H9 (cell line): ENCODE results near the gene ZNF124. TPM values are rescaled to one million over a fixed set of nuclear protein-coding genes. Genes with fewer than 3 reads are reported as not detected.

ENCODE experiments used
- DNase-seq: peaks from one replicate; pipeline ENCODE4 v3.0.0-alpha.2; 2017
- H2AFZ ChIP-seq: one replicate; pipeline ENCODE4 v1.6.1; 2013; ENCODE audit warnings: mild to moderate bottlenecking, low read length, control low read depth, moderate library complexity
- H2AK5ac ChIP-seq: 2 replicates; pipeline ENCODE4 v1.6.1; 2013; ENCODE audit warnings: low read length, control low read depth, mixed read lengths; ENCODE audit not compliant: insufficient read length
- H2BK120ac ChIP-seq: one replicate; pipeline ENCODE4 v1.6.1; 2013; ENCODE audit warnings: low read depth, mild to moderate bottlenecking, low read length, control low read depth, inconsistent platforms; ENCODE audit not compliant: poor library complexity, severe bottlenecking
- H2BK12ac ChIP-seq: 2 replicates; pipeline ENCODE4 v1.6.1; 2013; ENCODE audit warnings: low read length, control low read depth, mixed read lengths, low read depth; ENCODE audit not compliant: insufficient read length
- H2BK15ac ChIP-seq: 2 replicates; pipeline ENCODE4 v1.6.1; 2013; ENCODE audit warnings: low read depth, low read length, control low read depth
- H2BK20ac ChIP-seq: one replicate; pipeline ENCODE4 v1.6.1; 2013; ENCODE audit warnings: low read depth, mild to moderate bottlenecking, low read length, control low read depth, inconsistent platforms; ENCODE audit not compliant: poor library complexity, severe bottlenecking
- H2BK5ac ChIP-seq: 2 replicates; pipeline ENCODE4 v1.6.1; 2013; ENCODE audit warnings: low read length, control low read depth, mixed read lengths; ENCODE audit not compliant: insufficient read length
- H3K14ac ChIP-seq: 2 replicates; pipeline ENCODE4 v1.6.1; 2013; ENCODE audit warnings: low read length, control low read depth; ENCODE audit not compliant: insufficient read depth
- H3K18ac ChIP-seq: 2 replicates; pipeline ENCODE4 v1.6.1; 2013; ENCODE audit warnings: low read depth, mild to moderate bottlenecking, mixed read lengths, low read length, control low read depth; ENCODE audit not compliant: insufficient read length
- H3K23ac ChIP-seq: 2 replicates; pipeline ENCODE4 v1.6.1; 2013; ENCODE audit warnings: low read length, control low read depth, mixed read lengths, low read depth; ENCODE audit not compliant: insufficient read length
- H3K23me2 ChIP-seq: 2 replicates; pipeline ENCODE4 v1.6.1; 2013; ENCODE audit warnings: low read depth, mild to moderate bottlenecking, mixed read lengths, low read length, control low read depth; ENCODE audit not compliant: insufficient read length, poor library complexity, severe bottlenecking
- H3K27ac ChIP-seq: 2 replicates; pipeline ENCODE4 v1.5.1; 2013; ENCODE audit warnings: low read length, control low read depth, mixed read lengths, low read depth; ENCODE audit not compliant: insufficient read length
- H3K27me3 ChIP-seq: 2 replicates; pipeline ENCODE4 v1.6.1; 2013; ENCODE audit warnings: low read length, control low read depth, inconsistent platforms; ENCODE audit not compliant: insufficient read depth
- H3K4ac ChIP-seq: 2 replicates; pipeline ENCODE4 v1.6.1; 2013; ENCODE audit warnings: low read depth, mild to moderate bottlenecking, control low read depth, inconsistent platforms, low read length, moderate library complexity
- H3K4me1 ChIP-seq: 2 replicates; pipeline ENCODE4 v1.6.1; 2013; ENCODE audit warnings: low read length, control low read depth, inconsistent platforms; ENCODE audit not compliant: insufficient read depth
- H3K4me2 ChIP-seq: 2 replicates; pipeline ENCODE4 v1.6.1; 2013; ENCODE audit warnings: low read length, control low read depth, mixed read lengths; ENCODE audit not compliant: insufficient read length, insufficient read depth
- H3K56ac ChIP-seq: 2 replicates; pipeline ENCODE4 v1.6.1; 2013; ENCODE audit warnings: low read depth, mild to moderate bottlenecking, mixed read lengths, low read length, control low read depth; ENCODE audit not compliant: insufficient read length
- H3K79me1 ChIP-seq: 2 replicates; pipeline ENCODE4 v1.6.1; 2013; ENCODE audit warnings: low read depth, mild to moderate bottlenecking, moderate library complexity, low read length, control low read depth, inconsistent platforms; ENCODE audit not compliant: insufficient read depth, poor library complexity, severe bottlenecking
- H3K79me2 ChIP-seq: 2 replicates; pipeline ENCODE4 v1.6.1; 2013; ENCODE audit warnings: low read length, control low read depth, inconsistent platforms; ENCODE audit not compliant: insufficient read depth
- H3K9ac ChIP-seq: 2 replicates; pipeline ENCODE4 v1.6.1; 2013; ENCODE audit warnings: low read length, control low read depth, mixed read lengths; ENCODE audit not compliant: insufficient read length; ENCODE audit errors: extremely low read depth
- H3K9me3 ChIP-seq: one replicate; pipeline ENCODE4 v1.6.1; 2013; ENCODE audit warnings: low read depth, low read length, inconsistent platforms; ENCODE audit not compliant: control insufficient read depth
- H3T11ph ChIP-seq: one replicate; pipeline ENCODE4 v1.6.1; 2013; ENCODE audit warnings: mild to moderate bottlenecking, low read length, control low read depth, inconsistent platforms
- H4K20me1 ChIP-seq: one replicate; pipeline ENCODE4 v1.6.1; 2013; ENCODE audit not compliant: control insufficient read depth, insufficient read length, insufficient read depth
- H4K5ac ChIP-seq: 2 replicates; pipeline ENCODE4 v1.6.1; 2013; ENCODE audit warnings: low read depth, mild to moderate bottlenecking, mixed read lengths, low read length, control low read depth; ENCODE audit not compliant: insufficient read length
- H4K8ac ChIP-seq: replicated peaks from 2 replicates; pipeline ENCODE4 v1.6.1; 2013; ENCODE audit warnings: low read length, control low read depth, mixed read lengths, low read depth; ENCODE audit not compliant: insufficient read length
- H4K91ac ChIP-seq: 2 replicates; pipeline ENCODE4 v1.6.1; 2013; ENCODE audit warnings: low read depth, mild to moderate bottlenecking, moderate library complexity, mixed read lengths, low read length, control low read depth; ENCODE audit not compliant: insufficient read length
- H3K27ac Mint-ChIP-seq, 3 experiments: 2 replicates in 2 of 3; 3 replicates in 1 of 3; pipeline ENCODE4 v1.8.0; 2020 to 2021; ENCODE audit warnings: mixed read lengths in 3 of 3, mild to moderate bottlenecking in 1 of 3, moderate library complexity in 1 of 3
- H3K27me3 Mint-ChIP-seq: 2 replicates; pipeline ENCODE4 v1.8.0; 2021; ENCODE audit warnings: low read depth, mild to moderate bottlenecking, moderate library complexity, mixed read lengths
- H3K36me3 Mint-ChIP-seq, 3 experiments: 2 replicates in 2 of 3; 3 replicates in 1 of 3; pipeline ENCODE4 v1.8.0; 2020 to 2021; ENCODE audit warnings: low read depth in 3 of 3, mixed read lengths in 3 of 3; ENCODE audit not compliant: insufficient read depth in 1 of 3
- H3K4me1 Mint-ChIP-seq, 2 experiments: 2 replicates each; pipeline ENCODE4 v1.8.0; 2020; ENCODE audit warnings: mixed read lengths in 2 of 2
- H3K4me3 Mint-ChIP-seq, 2 experiments: 2 replicates in 1 of 2; 3 replicates in 1 of 2; pipeline ENCODE4 v1.8.0; 2020 to 2021; ENCODE audit warnings: mild to moderate bottlenecking in 2 of 2, mixed read lengths in 2 of 2, moderate library complexity in 1 of 2
- H3K9me3 Mint-ChIP-seq, 2 experiments: 2 replicates in 1 of 2; 3 replicates in 1 of 2; pipeline ENCODE4 v1.8.0; 2020; ENCODE audit warnings: mild to moderate bottlenecking in 2 of 2, mixed read lengths in 2 of 2, moderate library complexity in 1 of 2
- CTCF ChIP-seq: fragments of 200-600 bp; sonication (generic); conservative IDR thresholded peaks from 3 replicates; pipeline ENCODE4 v1.8.0; 2021; ENCODE audit warnings: antibody characterized with exemption, mild to moderate bottlenecking
- WGBS: extraction: QIAGEN DNeasy Blood & Tissue Kit; methylation state at CpG from one replicate; pipeline ENCODE4 v1.1.7; 2013; ENCODE audit warnings: missing lambda C conversion rate, low lambda C conversion rate, mixed read lengths; ENCODE audit not compliant: insufficient read length; ENCODE audit errors: extremely low coverage; 5-methylcytosine and 5-hydroxymethylcytosine counted together
- total RNA-seq: library from RNA; stranded (reverse); gene quantifications from 2 replicates; pipeline ENCODE4 v1.2.1, GENCODE V29; 2021

Gene ZNF124
- total RNA-seq, 1 experiment from 2014 or later: 50.6 TPM

GRCh38 chr1:247218121-247218651, 46.4 kb upstream of the ZNF124 start:
- H3K4me3 Mint-ChIP-seq: no peak overlapping the region
- H3K9me3 Mint-ChIP-seq: peaks cover 21 to 22% of the 10 kb centered on the region in 2 experiments
- H4K5ac ChIP-seq: no peak overlapping the region
- H4K91ac ChIP-seq: no peak overlapping the region
- no peak for TF ChIP-seq CTCF
- DNase-seq: no peak
- H2BK15ac ChIP-seq: no peak overlapping the region
- H2BK5ac ChIP-seq: no peak overlapping the region
- no peak overlapping the region for H2AFZ ChIP-seq
- H2AK5ac ChIP-seq: no peak overlapping the region
- no peak overlapping the region for H3T11ph ChIP-seq
- no peaks in the 10 kb centered on the region for H3K4me1 ChIP-seq
- H2BK12ac ChIP-seq: no peak overlapping the region
- H4K8ac ChIP-seq: no peak overlapping the region
- H3K23me2 ChIP-seq: no peaks in the 10 kb centered on the region
- no peaks in the 10 kb centered on the region for H3K9me3 ChIP-seq
- no peak overlapping the region for H3K27ac ChIP-seq
- no peak overlapping the region; a peak in 1 of 7 replicates for H3K27ac Mint-ChIP-seq
- no peak overlapping the region for H3K4me2 ChIP-seq
- H3K79me1 ChIP-seq: no peaks in the 10 kb centered on the region
- H3K14ac ChIP-seq: no peak overlapping the region
- no peak overlapping the region for H3K4ac ChIP-seq
- no peak overlapping the region for H3K18ac ChIP-seq
- H4K20me1 ChIP-seq: no peaks in the 10 kb centered on the region
- H3K4me1 Mint-ChIP-seq: no peaks in the 10 kb centered on the region; a peak in 1 of 4 replicates
- no peak overlapping the region for H3K23ac ChIP-seq
- WGBS: no CpG with 5 or more reads among the region's 6 CpGs
- H3K27me3 ChIP-seq: no peaks in the 10 kb centered on the region
- H3K9ac ChIP-seq: no peak overlapping the region
- H2BK120ac ChIP-seq: no peak overlapping the region
- peaks cover 4% of the 10 kb centered on the region; the same call in 1 of the 2 replicates for H3K27me3 Mint-ChIP-seq
- no peak overlapping the region for H3K56ac ChIP-seq
- no peaks in the 10 kb centered on the region for H3K79me2 ChIP-seq
- H3K36me3 Mint-ChIP-seq: peaks cover 0 to 10% (median 4%) of the 10 kb centered on the region in 3 experiments; a peak in 2 of 7 replicates
- no peak overlapping the region for H2BK20ac ChIP-seq
